Gastrocnemius medialis (tissue), 4 donors: ENCODE measurements around the gene CMTM7.

Experiments used
- CTCF ChIP-seq, 5 experiments: fragments of 450-650 bp in 3 of 5; fragments of 200-600 bp in 2 of 5; sonication (generic) in 2 of 5; IDR thresholded peaks in 4 of 5; conservative IDR thresholded peaks in 1 of 5; 1 replicate in 4 of 5; 2 replicates in 1 of 5; pipeline ENCODE4 v1.5.1; 2016 to 2019; ENCODE audit warnings: antibody characterized with exemption in 5 of 5, mild to moderate bottlenecking in 3 of 5, moderate library complexity in 3 of 5
- POLR2A ChIP-seq, 2 donors: fragments of 450-650 bp; IDR thresholded peaks; one replicate each; pipeline ENCODE4 v1.6.1; 2017; ENCODE audit warnings: antibody characterized with exemption in 2 of 2, mild to moderate bottlenecking in 2 of 2, moderate library complexity in 2 of 2

- TF ChIP-seq CTCF (IDR thresholded peaks at IDR 0.05 in 4 of 5, conservative IDR thresholded peaks at IDR 0.05 in 1 of 5) = no peak
- TF ChIP-seq POLR2A (IDR thresholded peaks at IDR 0.05) = no peak
Measured at GRCh38 chr3:32392536-32393302, 1.1 kb downstream of the CMTM7 start.
